T1000 (cell line): Measurements from ENCODE around the gene LMBRD1.
"Not testable (repeated sequence)": the region's sequence is repeated elsewhere in the genome, so short reads cannot be mapped to it uniquely, and the experiment has no call there.

Experiments used
- DNase-seq: peaks from one replicate; lab custom pipeline; 2025; ENCODE audit warnings: mixed read lengths; lab: John Stamatoyannopoulos, UW

Gene LMBRD1

DNA sequence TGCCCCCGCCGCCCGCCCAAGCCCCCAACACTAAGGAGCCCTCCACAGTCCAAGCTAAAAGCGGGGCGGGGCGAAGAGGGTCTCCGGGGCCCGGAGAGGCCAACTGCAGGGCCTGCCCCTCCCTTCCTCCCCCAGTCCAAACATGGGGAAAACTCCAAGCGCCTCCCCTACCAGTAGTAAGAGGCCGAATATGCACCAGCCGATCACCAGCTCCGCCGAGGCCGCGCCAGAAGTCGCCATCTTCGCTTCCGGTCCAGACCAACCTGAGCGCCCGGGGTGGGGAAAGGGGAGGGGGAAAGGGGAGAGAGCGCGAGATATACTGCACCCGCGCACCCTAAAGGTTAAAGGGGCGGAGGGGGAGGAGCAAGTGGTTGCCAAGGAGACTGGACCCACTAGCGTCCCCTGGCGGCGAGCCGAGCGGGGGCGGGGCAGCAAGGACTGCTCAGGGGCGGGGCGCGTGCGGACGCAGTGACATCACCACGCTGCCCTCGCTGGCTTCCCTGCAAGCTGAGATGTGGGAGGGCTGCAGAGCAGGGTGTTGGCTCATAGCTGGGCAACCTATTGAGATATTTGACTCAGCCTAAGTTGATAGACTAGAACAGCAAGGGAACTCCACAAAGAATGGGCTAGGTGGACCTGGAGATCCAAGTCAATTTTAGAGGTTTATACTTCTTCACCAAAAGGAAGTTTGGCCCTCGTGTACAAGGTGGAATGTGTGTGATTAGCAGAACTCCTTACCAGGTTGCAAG lies at the start of gene LMBRD1:
LMBRD1 (minus strand) TSS at position 369 of the 749 bp plus-strand sequence; CDS start at position 240, 129 bp downstream.
- peak; percentile 95 for DNase-seq

DNA sequence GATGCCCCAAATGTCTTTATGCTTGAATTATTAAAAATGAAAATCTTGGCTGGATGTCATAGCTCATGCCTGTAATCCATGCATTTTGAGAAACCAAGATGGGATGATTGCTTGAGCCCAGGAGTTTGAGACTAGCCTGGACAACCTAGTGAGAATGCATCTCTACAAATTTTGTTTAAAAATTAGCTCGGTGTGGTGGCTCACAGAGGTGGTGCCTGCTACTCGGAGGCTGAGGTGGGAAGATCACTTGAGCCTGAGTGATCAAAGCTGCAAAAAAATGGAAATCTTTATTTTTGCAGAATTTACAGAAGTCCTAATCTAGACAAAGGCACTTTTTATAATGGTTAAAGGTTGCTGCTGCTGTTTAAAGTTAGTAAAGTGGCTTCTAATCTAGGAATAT lies 49.5 kb upstream of the LMBRD1 start:
- DNase-seq, result no peak

DNA sequence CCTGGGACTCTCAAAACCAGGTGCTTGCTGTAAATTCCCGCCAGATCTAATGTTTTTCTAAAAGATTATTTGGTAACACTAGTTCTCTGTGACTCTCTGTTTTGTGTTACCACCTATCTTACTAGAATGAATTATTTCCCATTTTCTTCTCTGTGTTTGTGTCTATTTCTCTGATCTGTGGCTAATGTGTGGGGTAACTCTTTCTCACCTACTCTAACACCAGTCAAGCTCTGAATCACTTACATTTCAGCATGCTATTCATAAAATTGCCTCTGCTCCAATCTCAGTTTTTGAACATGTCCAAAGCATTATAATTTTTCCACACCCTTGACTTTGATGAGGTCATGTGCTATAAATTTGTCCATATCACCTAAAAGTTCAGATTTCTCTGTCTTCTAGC lies 46.4 kb upstream of the LMBRD1 start:
- no peak for DNase-seq

DNA sequence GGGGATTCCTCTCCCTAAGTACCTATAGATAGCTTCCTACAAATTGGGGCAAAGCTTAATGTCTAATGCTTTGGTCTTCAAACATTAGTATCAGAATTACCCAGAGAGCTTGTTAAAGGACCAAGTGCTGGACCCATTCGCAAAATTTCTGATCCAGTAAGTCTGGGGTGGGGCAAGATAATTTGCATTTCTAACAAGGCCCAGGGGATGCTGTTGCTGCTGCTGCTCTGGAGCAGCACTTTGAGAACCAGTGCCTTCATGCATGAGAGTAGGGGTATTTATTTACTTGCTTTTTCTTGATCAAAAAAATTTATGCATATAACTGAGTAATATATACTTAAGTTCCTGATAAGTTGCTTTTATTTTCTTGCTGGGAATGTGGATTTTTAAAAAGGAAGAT lies 45.1 kb upstream of the LMBRD1 start:
- DNase-seq, result no peak

DNA sequence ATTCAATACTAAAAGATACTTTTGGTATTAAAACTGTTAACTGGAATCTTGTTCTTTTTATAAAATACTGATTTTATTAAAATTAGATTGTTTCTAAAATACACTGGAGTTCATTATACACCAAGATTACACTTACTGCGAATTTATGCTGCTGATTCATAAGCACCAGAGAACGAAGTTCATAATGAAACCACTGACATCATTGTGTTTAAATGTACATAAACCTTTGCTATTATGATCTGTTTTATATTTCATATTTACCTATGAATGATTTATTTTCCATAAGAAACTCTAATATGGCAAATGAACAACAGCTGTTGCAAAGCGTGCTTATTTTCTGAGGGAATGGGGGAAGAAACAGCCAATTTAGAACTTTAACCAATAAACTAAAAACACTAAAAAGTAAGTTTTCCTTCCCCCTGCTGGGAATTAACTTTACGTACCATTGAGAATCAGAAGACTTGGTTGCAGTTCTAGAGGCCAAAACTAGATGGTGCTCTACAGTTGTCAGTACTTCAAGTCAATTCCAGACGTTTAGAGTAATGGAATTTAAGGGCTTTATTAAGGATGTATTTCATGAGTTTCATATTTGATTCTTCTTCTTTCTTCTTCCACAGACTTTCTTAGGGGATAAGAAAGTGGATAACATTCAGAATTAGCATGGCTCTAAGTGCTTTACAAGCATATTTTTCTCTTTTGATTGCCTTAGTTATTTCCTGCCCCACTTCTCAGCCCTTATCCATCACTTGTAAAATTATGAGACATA lies 38.8 kb upstream of the LMBRD1 start:
- no peak for DNase-seq

DNA sequence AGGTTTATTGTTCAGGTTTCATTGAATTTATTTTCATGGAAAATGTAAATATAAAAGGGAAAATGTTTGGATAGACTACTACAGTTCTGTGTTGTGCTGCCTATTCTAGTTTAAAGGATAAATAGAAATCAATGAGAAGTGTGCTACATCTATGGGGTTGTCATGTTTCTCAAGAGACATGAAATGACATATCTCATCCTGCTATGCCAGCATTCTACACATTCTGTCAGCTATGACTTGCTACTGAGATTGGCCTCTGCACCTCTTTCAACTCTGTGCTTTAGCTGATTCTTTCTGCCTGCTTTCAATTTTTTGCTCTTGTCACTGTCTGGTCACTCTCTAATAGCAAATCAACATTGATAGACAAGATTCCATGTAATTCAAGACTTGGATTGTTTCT lies 35.7 kb upstream of the LMBRD1 start:
- no peak for DNase-seq

DNA sequence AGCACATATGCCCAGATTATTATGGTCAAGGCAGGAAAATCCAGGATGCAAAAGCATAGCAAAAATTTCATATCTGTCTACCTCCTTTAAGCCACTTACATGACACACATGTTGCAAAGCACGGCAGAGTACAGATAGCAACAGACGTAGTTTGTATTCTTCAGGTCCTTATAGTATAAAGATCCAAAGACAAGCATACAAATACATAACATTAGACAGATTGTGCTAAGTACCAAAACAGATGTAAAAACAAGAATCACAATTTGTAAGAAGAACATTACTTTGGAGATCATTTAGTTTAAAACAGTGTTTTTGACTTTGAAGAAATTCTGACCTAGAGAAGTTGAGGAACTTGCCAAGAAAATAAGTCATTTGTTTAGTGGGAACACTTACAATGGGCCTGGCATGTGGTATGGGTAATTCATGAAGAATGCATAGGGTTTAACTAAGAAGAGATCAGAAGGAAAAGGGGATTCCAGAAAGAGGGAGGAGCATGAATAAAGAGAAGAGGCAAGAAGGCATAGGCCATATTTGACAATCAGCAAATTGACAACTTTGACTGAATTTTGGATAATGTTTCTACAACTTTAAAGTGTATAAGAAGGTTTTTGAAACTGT lies 30.6 kb upstream of the LMBRD1 start:
- DNase-seq, result no peak

DNA sequence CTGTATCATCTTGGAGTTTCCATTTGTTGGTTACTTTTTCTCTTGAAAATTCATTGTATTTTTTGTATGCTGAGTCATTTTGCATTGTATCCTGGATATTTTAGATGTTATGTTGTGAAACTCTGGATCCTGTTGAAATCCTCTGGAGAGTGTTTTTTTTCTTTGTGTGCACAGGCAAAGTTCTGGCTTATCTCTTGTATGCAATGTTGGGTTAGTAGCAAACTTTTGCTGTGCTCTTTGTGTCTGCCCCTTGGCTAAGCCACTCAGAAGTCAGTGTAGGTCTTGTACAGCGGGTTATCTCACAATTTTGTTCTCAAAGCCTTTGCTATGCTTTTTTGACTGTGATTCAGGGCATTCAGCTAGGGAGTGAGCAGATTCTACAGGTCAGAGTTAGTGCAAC lies 29.1 kb upstream of the LMBRD1 start:
- DNase-seq, result no peak

DNA sequence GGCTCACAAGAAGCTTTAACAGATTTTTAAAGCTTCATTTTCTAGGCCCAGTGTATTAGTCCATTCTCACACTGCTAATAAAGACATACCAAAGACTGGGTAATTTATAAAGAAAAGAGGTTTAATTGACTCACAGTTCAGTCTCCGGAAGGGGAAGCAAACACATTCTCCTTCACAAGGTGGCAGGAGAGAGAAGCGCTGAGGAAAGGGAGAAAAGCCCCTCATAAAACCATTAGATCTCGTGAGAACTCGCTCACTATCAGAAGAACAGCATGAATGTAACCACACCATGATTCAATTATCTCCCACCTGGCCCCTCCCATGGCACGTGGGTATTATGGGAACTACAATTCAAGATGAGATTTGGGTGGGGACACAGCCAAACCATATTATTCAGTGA lies 27.5 kb upstream of the LMBRD1 start:
- DNase-seq, result not testable (repeated sequence)

DNA sequence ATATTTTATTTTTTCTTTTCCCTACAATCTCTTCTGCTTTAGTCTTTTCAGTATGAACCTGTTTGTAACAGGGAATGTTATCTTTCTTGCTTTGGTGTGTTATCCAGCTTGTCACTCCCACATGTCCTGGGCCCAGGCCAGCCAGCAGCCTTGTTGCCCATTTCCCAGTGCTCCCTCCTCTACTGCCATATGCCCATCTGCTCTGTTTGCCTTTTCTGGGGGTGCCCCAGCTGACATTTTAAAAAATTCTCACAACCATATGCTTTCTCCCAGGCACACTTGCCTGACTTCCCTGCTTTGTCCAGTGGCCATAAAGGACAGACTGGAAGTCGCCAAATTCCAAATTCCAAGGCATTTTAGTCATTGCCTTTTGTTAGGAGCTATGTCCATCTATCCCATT lies 23.6 kb upstream of the LMBRD1 start:
- DNase-seq, result no peak

DNA sequence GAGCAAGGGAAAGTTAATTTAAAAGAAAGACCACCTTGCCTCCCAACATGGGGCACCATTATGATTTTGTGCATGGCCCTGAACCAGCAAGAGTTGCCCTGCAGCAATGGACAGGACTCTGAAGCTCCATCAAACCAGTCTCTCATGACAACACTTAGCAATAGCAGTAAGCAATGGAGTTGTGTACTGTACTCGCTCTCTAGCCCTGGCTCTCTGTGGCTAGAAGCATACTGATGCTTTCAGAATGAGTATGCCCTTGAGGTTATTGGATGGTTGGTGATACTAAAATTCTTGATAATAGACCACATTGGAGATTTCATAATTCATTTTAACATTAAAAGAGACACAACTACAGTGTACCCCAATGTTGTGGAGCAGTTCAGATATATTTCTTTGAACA lies 23.2 kb upstream of the LMBRD1 start:
- no peak for DNase-seq

DNA sequence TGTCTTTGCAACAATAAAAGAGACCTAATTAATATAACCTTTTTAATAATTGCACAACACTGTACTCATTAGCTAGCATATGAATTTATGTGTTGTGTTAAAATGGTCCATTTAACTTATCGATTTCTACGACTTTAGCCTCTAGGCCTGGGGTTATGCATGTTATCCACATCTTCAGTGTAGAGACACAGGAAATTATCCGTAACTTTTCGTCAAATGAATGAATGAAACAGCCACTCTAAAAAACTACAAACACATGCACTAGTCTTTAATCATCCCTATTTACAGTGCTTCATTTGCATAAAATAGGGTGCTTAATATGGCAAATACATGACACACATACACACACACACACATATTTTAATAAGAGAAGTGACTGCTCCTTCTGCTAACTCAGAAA lies 22.3 kb upstream of the LMBRD1 start:
- no peak for DNase-seq

DNA sequence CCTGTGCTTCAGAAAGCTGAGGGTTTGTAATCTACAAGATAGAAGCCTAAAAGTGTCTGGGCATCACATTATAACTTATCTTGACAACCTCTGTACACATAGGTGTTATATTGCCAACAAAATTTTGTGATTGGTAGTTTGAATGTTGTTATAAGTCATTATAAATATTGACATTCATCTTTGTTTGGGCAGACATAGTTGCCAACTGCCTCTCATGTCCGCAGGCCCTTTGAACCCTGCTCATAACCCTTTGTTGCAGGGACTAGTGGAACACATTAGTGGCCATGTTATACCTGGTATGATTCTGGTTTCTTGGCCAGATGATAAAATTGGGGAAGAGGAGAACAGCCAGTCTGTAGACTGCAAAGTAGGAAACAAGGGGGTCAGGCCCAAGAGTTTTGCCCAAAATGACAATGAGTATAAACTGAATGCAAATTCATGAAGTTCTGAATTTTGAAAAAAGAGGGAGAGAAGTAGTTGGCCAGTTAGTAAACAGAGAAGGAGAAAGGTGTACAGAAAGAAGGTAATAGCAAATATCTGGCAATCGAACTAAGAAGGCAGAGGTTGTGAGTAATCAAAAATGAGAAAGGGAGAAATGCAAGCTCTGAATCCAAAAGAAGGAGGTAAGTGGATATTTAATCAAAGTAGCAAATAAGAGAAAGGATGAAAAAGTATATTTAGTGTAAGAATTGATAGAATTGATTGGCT lies 21.6 kb upstream of the LMBRD1 start:
- no peak for DNase-seq

DNA sequence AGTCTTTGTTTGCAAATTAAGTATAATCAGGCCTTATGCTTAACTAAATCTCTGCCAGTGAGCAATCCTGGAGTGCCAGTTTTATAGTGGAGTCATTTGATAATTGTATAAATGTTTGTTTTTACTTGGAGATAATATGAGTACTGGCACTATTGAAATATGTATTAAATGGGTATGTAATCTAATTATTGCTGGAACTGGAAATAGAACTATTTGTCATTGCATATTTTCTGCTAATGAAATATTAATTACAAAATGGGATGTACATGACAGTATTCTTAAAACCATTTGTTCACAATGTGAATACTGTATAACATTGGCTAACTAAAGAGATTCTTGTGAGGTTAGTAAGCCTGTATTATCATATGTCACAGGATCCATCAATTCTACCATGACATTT lies 20.5 kb upstream of the LMBRD1 start:
- no peak for DNase-seq

DNA sequence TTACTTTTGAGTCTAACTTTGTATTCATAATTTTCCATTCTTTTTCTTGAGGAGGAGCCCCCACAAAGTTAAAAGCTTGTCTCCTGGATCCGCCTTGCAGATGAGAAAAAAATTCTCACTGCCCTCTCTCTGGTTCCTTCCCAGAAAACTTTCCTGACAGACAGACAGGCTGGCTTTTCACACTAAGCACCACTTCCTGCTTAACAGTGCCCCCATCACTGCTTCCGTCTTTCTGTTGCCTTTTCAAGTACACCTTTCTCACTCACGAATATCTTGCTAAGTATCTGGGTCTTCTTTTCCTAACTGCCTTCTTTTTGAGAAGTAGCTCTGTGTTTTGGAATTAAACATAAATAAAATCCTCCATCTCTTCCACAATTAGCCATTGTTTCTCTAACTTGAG lies 19.8 kb upstream of the LMBRD1 start:
- no peak for DNase-seq

DNA sequence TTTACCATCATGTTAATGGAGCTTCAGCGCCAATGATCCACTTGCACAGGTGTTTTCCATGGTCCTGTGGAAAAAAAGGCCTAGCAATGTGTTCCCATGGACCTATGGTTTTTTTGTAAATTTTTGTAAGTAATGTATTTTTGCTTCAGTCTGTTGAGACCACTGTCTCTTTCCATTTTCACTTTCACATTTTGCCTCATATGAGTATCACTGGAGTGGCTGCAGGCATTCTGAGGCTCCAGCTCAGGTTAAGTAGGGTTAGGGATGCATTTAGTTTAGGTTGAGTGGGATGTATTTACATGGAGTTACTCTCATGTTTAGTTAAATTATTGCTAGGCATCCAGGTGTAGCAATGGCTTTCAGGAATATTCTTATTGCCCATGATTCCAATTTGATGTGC lies 19.2 kb upstream of the LMBRD1 start:
- DNase-seq, result no peak

DNA sequence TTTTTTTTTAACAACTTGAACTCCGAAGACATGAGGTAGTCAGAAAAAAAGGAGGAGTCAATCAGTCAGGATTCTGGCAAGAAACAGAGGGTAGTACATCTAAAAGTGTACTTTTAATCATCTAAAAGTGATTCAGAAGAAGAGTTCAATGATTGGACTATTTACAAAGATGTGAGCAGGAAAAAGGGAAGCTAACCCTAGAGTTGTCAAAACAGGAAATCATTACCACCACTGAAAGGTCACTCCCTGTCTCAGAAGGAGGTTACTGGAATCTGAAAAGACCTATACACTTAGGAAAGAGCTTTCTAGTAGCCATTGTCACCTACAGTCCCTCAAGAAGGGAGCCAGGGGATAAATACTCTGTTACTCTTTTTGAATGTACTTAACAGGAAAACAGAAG lies 16.7 kb upstream of the LMBRD1 start:
- no peak for DNase-seq

DNA sequence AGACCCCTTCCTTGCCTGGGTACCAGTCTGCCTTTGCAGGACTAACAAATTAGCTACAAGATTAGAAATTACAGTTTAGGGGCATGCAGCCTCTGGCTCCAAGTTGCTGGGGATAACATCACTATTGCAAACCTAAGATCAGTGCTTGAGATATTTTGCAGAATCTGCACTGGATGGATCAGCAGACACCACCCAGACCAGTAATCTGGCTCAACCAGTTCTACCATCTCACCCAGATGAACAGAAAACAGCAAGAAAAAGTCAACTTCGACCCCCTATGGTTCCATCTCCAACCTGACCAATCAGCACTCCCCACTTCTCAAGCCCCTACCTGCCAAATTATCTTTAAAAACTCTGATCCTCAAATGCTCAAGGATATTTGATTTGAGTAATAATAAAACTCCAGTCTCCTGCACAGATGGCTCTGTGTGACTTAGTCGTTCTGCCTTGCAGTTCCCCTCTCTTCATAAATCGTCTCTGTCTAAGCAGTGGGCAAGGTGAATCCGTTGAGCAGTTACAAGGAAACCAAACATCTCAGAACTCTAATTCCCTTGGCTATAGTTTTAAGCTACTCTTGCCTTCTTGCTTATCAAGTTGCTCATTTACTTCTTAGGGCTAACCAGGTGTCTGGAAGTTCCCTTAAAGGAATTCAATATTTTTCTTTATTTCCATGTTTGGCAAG lies 16.1 kb upstream of the LMBRD1 start:
- no peak for DNase-seq

DNA sequence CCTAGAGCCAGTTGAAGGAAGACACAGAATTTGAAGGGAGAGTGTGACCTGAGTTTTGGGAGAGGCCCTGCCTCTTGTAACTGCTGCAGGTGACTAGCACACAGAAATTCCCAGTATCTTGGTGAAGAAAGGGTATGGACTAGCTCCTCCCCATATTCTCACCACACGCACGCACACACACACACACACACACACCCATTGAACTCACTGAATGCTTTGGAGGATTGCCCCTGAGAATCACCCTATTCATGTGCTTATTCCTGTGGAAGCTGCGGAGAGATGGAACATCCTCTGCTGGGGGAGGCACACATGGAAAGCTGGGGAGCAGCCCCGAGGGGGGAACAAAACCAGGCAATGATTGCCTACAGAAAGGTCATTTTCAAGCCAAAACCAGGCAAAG lies 6.2 kb upstream of the LMBRD1 start:
- no peak for DNase-seq

DNA sequence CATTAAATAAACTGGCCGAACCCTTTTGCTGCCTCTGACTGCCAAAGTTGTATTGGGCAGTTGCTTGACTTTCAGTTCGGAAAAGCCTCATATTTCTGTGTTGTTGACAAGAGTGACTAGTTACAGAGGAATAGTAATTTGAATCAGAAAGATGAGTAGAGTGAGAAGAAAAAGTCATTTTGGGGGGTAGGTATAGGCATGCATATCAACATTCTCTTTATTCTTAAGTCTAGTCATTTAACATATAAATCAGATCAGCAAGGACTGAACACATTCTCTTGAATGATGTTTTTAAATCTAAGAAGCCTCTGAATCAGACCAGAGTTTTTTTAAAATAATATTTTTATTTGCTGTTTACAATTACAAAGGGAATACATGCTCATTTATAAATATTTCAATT lies 4.9 kb upstream of the LMBRD1 start:
- no peak for DNase-seq

DNA sequence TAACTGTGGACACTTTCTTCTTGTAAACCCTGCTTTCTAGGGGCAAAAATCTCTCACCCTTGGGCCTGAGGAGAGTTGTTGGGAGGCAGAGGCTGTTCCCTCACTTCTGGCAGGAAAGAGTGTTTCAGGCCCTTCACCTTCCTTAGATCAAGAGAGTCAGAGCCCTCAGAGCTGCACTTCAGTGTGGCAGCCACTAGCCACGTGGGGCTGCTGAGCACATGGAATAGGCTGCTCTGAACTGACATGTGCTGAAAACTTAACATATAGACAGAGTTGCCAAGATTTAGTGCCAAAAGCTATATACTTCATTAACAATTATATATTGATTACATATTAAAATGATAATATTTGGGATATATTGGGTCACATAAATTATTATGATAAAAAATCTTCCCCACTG lies 4.4 kb upstream of the LMBRD1 start:
- no peak for DNase-seq

DNA sequence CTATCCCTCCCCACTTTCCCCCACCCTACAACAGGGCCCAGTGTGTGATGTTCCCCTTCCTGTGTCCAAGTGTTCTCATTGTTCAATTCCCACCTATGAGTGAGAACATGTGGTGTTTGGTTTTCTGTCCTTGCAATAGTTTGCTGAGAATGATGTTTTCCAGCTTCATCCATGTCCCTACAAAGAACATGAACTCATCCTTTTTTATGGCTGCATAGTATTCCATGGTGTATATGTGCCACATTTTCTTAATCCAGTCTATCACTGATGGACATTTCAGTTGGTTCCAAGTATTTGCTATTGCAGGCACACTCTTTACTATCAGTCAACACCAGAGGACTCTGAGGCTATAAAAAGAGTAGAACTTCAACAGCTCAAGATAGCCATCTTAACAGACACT lies 2.0 kb upstream of the LMBRD1 start:
- not testable (repeated sequence) for DNase-seq
